HepG2 (cell line): Measurements from ENCODE around the gene EPS8L1. TPM values are rescaled to one million over a fixed set of nuclear protein-coding genes. Genes with fewer than 3 reads are reported as not detected.

ENCODE experiments used
- ATAC-seq: fragments of 200-7000 bp; cut with Tn5 transposase; 3 replicates; pipeline ENCODE4 v1.9.1; 2020; ENCODE audit warnings: mild to moderate bottlenecking, moderate library complexity
- BruUV-seq: library from RNA; stranded (reverse); fragments of 400-500 nt; replicated peaks from 2 replicates; lab custom pipeline; 2021; lab: Mats Ljungman, UMichigan
- CTCF ChIA-PET: fragments of 300-600 bp; formaldehyde crosslinking; extraction: SDS; loops from one replicate; lab custom pipeline; 2021; ENCODE audit warnings: low total read pairs, inconsistent platforms, low intra/inter-chr PET ratio; lab: Yijun Ruan, JAX
- POLR2A ChIA-PET: fragments of 350-600 bp; sonication (Branson Sonifier 250); formaldehyde crosslinking; loops from one replicate; lab custom pipeline; 2020; ENCODE audit warnings: antibody characterized with exemption, inconsistent platforms; lab: Yijun Ruan, JAX
- DNase-seq: peaks from one replicate; pipeline ENCODE4 v3.0.0-alpha.2; 2015; ENCODE audit warnings: low spot score
- FAIRE-seq: peaks from 3 replicates; lab custom pipeline; 2011; peaks lifted over from hg19 to GRCh38; lab: Jason Lieb, UNC
- H2AFZ ChIP-seq: one replicate; pipeline ENCODE4 v1.6.1; 2011; ENCODE audit warnings: low read length, inconsistent platforms
- H3K27ac ChIP-seq: fragments of 300-600 bp; 3 replicates; pipeline ENCODE4 v1.8.0; 2011; ENCODE audit warnings: mixed run types, mild to moderate bottlenecking, mixed read lengths, low read length, inconsistent platforms; ENCODE audit not compliant: insufficient read depth; ENCODE audit errors: extremely low read length
- H3K27me3 ChIP-seq, 2 experiments: fragments of 200-600 bp in 1 of 2; 2 replicates in 1 of 2; 3 replicates in 1 of 2; pipeline versions ENCODE4 v1.6.0 to v1.8.0; 2011; ENCODE audit warnings: low read length in 2 of 2, mild to moderate bottlenecking in 2 of 2, moderate library complexity in 2 of 2, inconsistent platforms in 1 of 2; ENCODE audit not compliant: insufficient read depth in 2 of 2, control insufficient read depth in 1 of 2
- H3K36me3 ChIP-seq, 2 experiments: fragments of 200-600 bp in 1 of 2; replicated peaks in 1 of 2; 2 replicates in 1 of 2; 3 replicates in 1 of 2; pipeline versions ENCODE4 v1.5.1 to v1.8.0; 2011; ENCODE audit warnings: low read length in 2 of 2, inconsistent platforms in 1 of 2; ENCODE audit not compliant: insufficient read depth in 2 of 2, control insufficient read depth in 1 of 2
- H3K4me1 ChIP-seq: 2 replicates; pipeline ENCODE4 v1.5.1; 2012; ENCODE audit warnings: low read length, inconsistent platforms; ENCODE audit not compliant: insufficient read depth
- H3K4me2 ChIP-seq: 2 replicates; pipeline ENCODE4 v1.6.0; 2011; ENCODE audit warnings: low read depth, low read length, inconsistent platforms
- H3K4me3 ChIP-seq, 3 experiments: fragments of 200-600 bp in 1 of 3; sonication (generic), shearing (Covaris generic) in 1 of 3; replicated peaks in 1 of 3; 2 replicates each; pipeline ENCODE4 v1.5.1; 2011 to 2016; ENCODE audit warnings: low read length in 3 of 3, inconsistent platforms in 2 of 3, low read depth in 2 of 3, mild to moderate bottlenecking in 2 of 3, control low read depth in 1 of 3, mixed read lengths in 1 of 3; ENCODE audit not compliant: insufficient read depth in 1 of 3
- H3K79me2 ChIP-seq: one replicate; pipeline ENCODE4 v1.6.1; 2011; ENCODE audit warnings: low read length, inconsistent platforms; ENCODE audit not compliant: insufficient read depth
- H3K9ac ChIP-seq: 2 replicates; pipeline ENCODE4 v1.6.0; 2011; ENCODE audit warnings: mild to moderate bottlenecking, low read depth, low read length, inconsistent platforms; ENCODE audit not compliant: insufficient read depth
- H3K9me3 ChIP-seq: 2 replicates; pipeline ENCODE4 v1.5.1; 2012; ENCODE audit warnings: mild to moderate bottlenecking, low read length
- H4K20me1 ChIP-seq: 2 replicates; pipeline ENCODE4 v1.6.0; 2011; ENCODE audit warnings: inconsistent platforms, mild to moderate bottlenecking, low read length, moderate library complexity; ENCODE audit not compliant: insufficient read depth
- ARHGAP35 ChIP-seq: sonication (generic); formaldehyde crosslinking; IDR thresholded peaks from 2 replicates; pipeline ENCODE4 v1.9.0; 2022; ENCODE audit warnings: mild to moderate bottlenecking, inconsistent platforms, moderate library complexity, missing genetic modification reagents, borderline replicate concordance
- FOXO1 ChIP-seq: sonication (generic); formaldehyde crosslinking; IDR thresholded peaks from 2 replicates; pipeline ENCODE4 v1.4.0; 2020; ENCODE audit warnings: missing genetic modification reagents
- GZF1 ChIP-seq: sonication (generic); formaldehyde crosslinking; IDR thresholded peaks from 2 replicates; pipeline ENCODE4 v1.5.1; 2020; ENCODE audit warnings: mild to moderate bottlenecking, missing genetic modification reagents
- HCFC1 ChIP-seq: fragments of 150-350 bp; IDR thresholded peaks from 2 replicates; pipeline ENCODE4 v1.6.1; 2014; ENCODE audit warnings: low read depth, low read length
- HNF1B ChIP-seq: sonication (generic); formaldehyde crosslinking; IDR thresholded peaks from 2 replicates; pipeline ENCODE4 v1.5.1; 2020; ENCODE audit warnings: mild to moderate bottlenecking, moderate library complexity, missing genetic modification reagents
- HOXA9 ChIP-seq: sonication (generic); formaldehyde crosslinking; IDR thresholded peaks from 2 replicates; pipeline ENCODE4 v1.8.1; 2022; ENCODE audit warnings: missing genetic modification reagents, mild to moderate bottlenecking, moderate library complexity, borderline replicate concordance
- KMT2B ChIP-seq: IDR thresholded peaks from 2 replicates; pipeline ENCODE4 v1.6.1; 2016; ENCODE audit warnings: missing genetic modification reagents, missing compliant biosample characterization
- MEIS1 ChIP-seq: sonication (generic); formaldehyde crosslinking; IDR thresholded peaks from 2 replicates; pipeline ENCODE4 v1.9.0; 2021; ENCODE audit warnings: mild to moderate bottlenecking, missing genetic modification reagents, moderate library complexity, borderline replicate concordance
- NR3C1 ChIP-seq: sonication (generic); formaldehyde crosslinking; IDR thresholded peaks from 2 replicates; pipeline ENCODE4 v1.4.0; 2020; ENCODE audit warnings: missing genetic modification reagents
- POLR2AphosphoS5 ChIP-seq: IDR thresholded peaks from 2 replicates; pipeline ENCODE4 v1.6.1; 2012; ENCODE audit warnings: low read depth, low read length
- RXRB ChIP-seq: IDR thresholded peaks from 2 replicates; pipeline ENCODE4 v1.6.1; 2016; ENCODE audit warnings: borderline replicate concordance, missing genetic modification reagents, missing compliant biosample characterization
- SOX6 ChIP-seq, 2 experiments: fragments of 450-650 bp in 1 of 2; sonication (generic) in 1 of 2; formaldehyde crosslinking in 1 of 2; IDR thresholded peaks; 2 replicates each; pipeline versions ENCODE4 v1.4.0 to v1.6.1; 2017 to 2020; ENCODE audit warnings: antibody characterized with exemption in 1 of 2, mild to moderate bottlenecking in 1 of 2, missing genetic modification reagents in 1 of 2
- SUZ12 ChIP-seq: fragments of 150-350 bp; IDR thresholded peaks from 2 replicates; pipeline ENCODE4 v1.6.1; 2014; ENCODE audit warnings: low read depth, low read length
- ZNF513 ChIP-seq: sonication (generic); formaldehyde crosslinking; conservative IDR thresholded peaks from 2 replicates; pipeline ENCODE4 v1.5.0; 2020; ENCODE audit warnings: missing genetic modification reagents
- ZNF556 ChIP-seq: sonication (generic); formaldehyde crosslinking; IDR thresholded peaks from 2 replicates; pipeline ENCODE4 v1.4.0; 2020; ENCODE audit warnings: mild to moderate bottlenecking, missing genetic modification reagents, borderline replicate concordance
- ZNF792 ChIP-seq: IDR thresholded peaks from 2 replicates; pipeline ENCODE4 v1.6.1; 2016
- ZSCAN9 ChIP-seq: IDR thresholded peaks from 2 replicates; pipeline ENCODE4 v1.6.1; 2016; ENCODE audit warnings: borderline replicate concordance
- WGBS: methylation state at CpG from one replicate; pipeline ENCODE4 v1.1.6; 2017; ENCODE audit warnings: low lambda C conversion rate; 5-methylcytosine and 5-hydroxymethylcytosine counted together
- in situ Hi-C: cut with HindIII; loops from 2 replicates; pipeline ENCODE4 v1.10.0; 2017; ENCODE audit warnings: low pct_unique_long_range_greater_than_20kb; ENCODE audit not compliant: extremely low pct_ligation_motif_present
- intact Hi-C: fragments of 100-400 bp; cut with micrococcal nuclease; formaldehyde crosslinking; loops from one replicate; pipeline ENCODE4 v1.10.0; 2022; ENCODE audit not compliant: unreplicated experiment
- polyA plus RNA-seq, 8 experiments: library from polyadenylated mRNA; depleted of rRNA in 3 of 8; stranded (reverse) in 7 of 8; unstranded in 1 of 8; fragments of >200 nt; fragmentation: Illumina TruSeq in 4 of 8; extraction: Trizol in 4 of 8; gene quantifications; 2 replicates each; pipeline versions ENCODE4 v1.2.1 to v1.2.3, GENCODE V29; 2011 to 2016; ENCODE audit warnings: low read depth in 4 of 8, missing spikeins in 1 of 8, mixed read lengths in 1 of 8; ENCODE audit not compliant: insufficient read depth in 1 of 8
- total RNA-seq, 5 experiments: library from RNA; depleted of rRNA; stranded (reverse); fragments of >200 nt; fragmentation: Illumina TruSeq; extraction: Trizol; gene quantifications; 2 replicates each; pipeline ENCODE4 v1.2.3, GENCODE V29; 2016; ENCODE audit warnings: low read depth in 1 of 5
- TF ChIP-seq, protein P1 (sequence below): sonication (generic); formaldehyde crosslinking; IDR thresholded peaks from 2 replicates; pipeline ENCODE4 v1.9.0; 2022; ENCODE audit warnings: low read depth, missing genetic modification reagents

Gene EPS8L1
- total and polyA plus RNA-seq, 2 of the 13 experiments (the other 11 are each of a cell fraction or from before 2014, with no cell fraction given) = 3.0 to 6.3 TPM

- Histone ChIP-seq H3K27me3 (no peaks in the 10 kb centered on the region), H3K27ac (no peak overlapping the region), H3K36me3 (peaks cover 5 to 7% of the 10 kb centered on the region in 2 experiments; a peak in 4 of 5 replicates), H3K9ac (no peak overlapping the region), H3K4me2 (no peak overlapping the region), H3K4me3 (no peak overlapping the region), H3K4me1 (peaks cover 24% of the 10 kb centered on the region), H4K20me1 (peaks cover 12% of the 10 kb centered on the region), H3K79me2 (peaks cover 25% of the 10 kb centered on the region), H2AFZ (no peak overlapping the region), H3K9me3 (no peaks in the 10 kb centered on the region)
- ATAC-seq = no peak
- 98% methylated on average over 21 of the region's 21 CpGs for WGBS
- ChIA-PET POLR2A (no interaction called here), CTCF (no interaction called here)
- DNase-seq = no peak
- intact Hi-C loops (no loop called here), in situ Hi-C loops (no loop called here)
- no peak for FAIRE-seq
- no TSS peak for BruUV-seq
- TF ChIP-seq SOX6 (IDR thresholded peaks at IDR 0.05) = no peak
- no peak for TF ChIP-seq SOX6 (CRISPR knock-in tag; IDR thresholded peaks at IDR 0.05)
- TF ChIP-seq HCFC1 = no peak
- no peak for TF ChIP-seq NR3C1 (CRISPR knock-in tag)
- no peak for TF ChIP-seq FOXO1
- no peak for TF ChIP-seq KMT2B (CRISPR knock-in tag)
- TF ChIP-seq HOXA9 (CRISPR knock-in tag) = no peak
- no peak for TF ChIP-seq ZSCAN9 (CRISPR knock-in tag)
- TF ChIP-seq POLR2AphosphoS5 = no peak
- TF ChIP-seq ZNF792 (CRISPR knock-in tag) = no peak
- TF ChIP-seq RXRB (CRISPR knock-in tag) = no peak
- no peak for TF ChIP-seq ARHGAP35 (CRISPR knock-in tag)
- TF ChIP-seq HNF1B (CRISPR knock-in tag) = no peak
- TF ChIP-seq, protein P1, sequence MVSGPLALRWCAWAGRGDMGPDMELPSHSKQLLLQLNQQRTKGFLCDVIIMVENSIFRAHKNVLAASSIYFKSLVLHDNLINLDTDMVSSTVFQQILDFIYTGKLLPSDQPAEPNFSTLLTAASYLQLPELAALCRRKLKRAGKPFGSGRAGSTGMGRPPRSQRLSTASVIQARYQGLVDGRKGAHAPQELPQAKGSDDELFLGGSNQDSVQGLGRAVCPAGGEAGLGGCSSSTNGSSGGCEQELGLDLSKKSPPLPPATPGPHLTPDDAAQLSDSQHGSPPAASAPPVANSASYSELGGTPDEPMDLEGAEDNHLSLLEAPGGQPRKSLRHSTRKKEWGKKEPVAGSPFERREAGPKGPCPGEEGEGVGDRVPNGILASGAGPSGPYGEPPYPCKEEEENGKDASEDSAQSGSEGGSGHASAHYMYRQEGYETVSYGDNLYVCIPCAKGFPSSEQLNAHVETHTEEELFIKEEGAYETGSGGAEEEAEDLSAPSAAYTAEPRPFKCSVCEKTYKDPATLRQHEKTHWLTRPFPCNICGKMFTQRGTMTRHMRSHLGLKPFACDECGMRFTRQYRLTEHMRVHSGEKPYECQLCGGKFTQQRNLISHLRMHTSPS (CRISPR knock-in tag) = no peak
- no peak for TF ChIP-seq GZF1 (CRISPR knock-in tag)
- TF ChIP-seq MEIS1 (CRISPR knock-in tag) = no peak
- no peak for TF ChIP-seq ZNF513
- TF ChIP-seq SUZ12 = no peak
- no peak for TF ChIP-seq ZNF556 (CRISPR knock-in tag)
Observed at GRCh38 chr19:55111238-55111831, 35.7 kb downstream of the EPS8L1 start.
